ENCODE measurements around the gene EXTL2. TPM values are rescaled to one million over a fixed set of nuclear protein-coding genes. Genes with fewer than 3 reads are reported as not detected.
"Not testable (repeated sequence)": the region's sequence is repeated elsewhere in the genome, so short reads cannot be mapped to it uniquely, and the experiment has no call there.

The EXTL2 gene
- total RNA-seq, 2 experiments from 2014 or later: 2.0 to 2.6 TPM

- no peak overlapping the region for H3K4me3 Mint-ChIP-seq
- ATAC-seq (no peak), DNase-seq (no peak)
- POLR2A ChIA-PET: no interaction called here
- no peak overlapping the region for H3K27ac Mint-ChIP-seq
- H3K36me3 Mint-ChIP-seq (ENCODE audit: low read depth): no peaks in the 10 kb centered on the region
- H3K4me1 Mint-ChIP-seq (ENCODE audit: low read depth): no peaks in the 10 kb centered on the region
- CTCF ChIA-PET: no interaction called here
- H3K9me3 Mint-ChIP-seq (ENCODE audit: insufficient read depth): no peaks in the 10 kb centered on the region
- peaks cover 25% of the 10 kb centered on the region for H3K27me3 Mint-ChIP-seq (ENCODE audit: low read depth)
Measured at GRCh38 chr1:100851726-100852125, 42.9 kb downstream of the EXTL2 start.

- H3K4me3 Mint-ChIP-seq: no peak overlapping the region
- no peak overlapping the region for H3K27ac Mint-ChIP-seq
- ATAC-seq (no peak), DNase-seq (no peak)
- H3K9me3 Mint-ChIP-seq (ENCODE audit: insufficient read depth): no peaks in the 10 kb centered on the region
- H3K27me3 Mint-ChIP-seq (ENCODE audit: low read depth): peaks cover 36% of the 10 kb centered on the region
- CTCF ChIA-PET: interaction anchor here (1.0 to 1.4 kb wide), 4 partner anchors 13 to 659 kb away, joined by 3 read pairs; no protein-coding TSS in a partner anchor
- H3K36me3 Mint-ChIP-seq (ENCODE audit: low read depth): no peaks in the 10 kb centered on the region
- POLR2A ChIA-PET: no interaction called here
- H3K4me1 Mint-ChIP-seq (ENCODE audit: low read depth): no peaks in the 10 kb centered on the region
Measured at GRCh38 chr1:100847361-100848082, 47.1 kb downstream of the EXTL2 start.

- H3K36me3 Mint-ChIP-seq (ENCODE audit: low read depth); POLR2A ChIA-PET; H3K4me3 Mint-ChIP-seq; CTCF ChIA-PET; DNase-seq; H3K9me3 Mint-ChIP-seq (ENCODE audit: insufficient read depth); ATAC-seq; H3K4me1 Mint-ChIP-seq (ENCODE audit: low read depth); H3K27ac Mint-ChIP-seq: not testable (repeated sequence)
- peaks cover 33% of the 10 kb centered on the region for H3K27me3 Mint-ChIP-seq (ENCODE audit: low read depth)
Measured at GRCh38 chr1:100843160-100843559, 51.5 kb downstream of the EXTL2 start.

GRCh38 chr1:100835866-100836842 lies 58.5 kb downstream of the EXTL2 start:
- Mint-ChIP-seq H3K27ac (no peak overlapping the region), H3K36me3 (ENCODE audit: low read depth) (no peaks in the 10 kb centered on the region), H3K4me3 (no peak overlapping the region), H3K27me3 (ENCODE audit: low read depth) (peaks cover 7% of the 10 kb centered on the region), H3K4me1 (ENCODE audit: low read depth) (no peaks in the 10 kb centered on the region), H3K9me3 (ENCODE audit: insufficient read depth) (no peaks in the 10 kb centered on the region)
- DNase-seq: no peak
- ChIA-PET CTCF (interaction anchor here (1.6 kb wide), 1 partner anchor 44 kb away, joined by 4 read pairs; no protein-coding TSS in a partner anchor), POLR2A (no interaction called here)
- no peak for ATAC-seq

GRCh38 chr1:100834777-100835660 lies 59.6 kb downstream of the EXTL2 start:
- CTCF ChIA-PET: interaction anchor here (0.9 to 1.6 kb wide), 2 partner anchors 13 to 45 kb away, joined by 3 to 4 read pairs; no protein-coding TSS in a partner anchor
- H3K9me3 Mint-ChIP-seq (ENCODE audit: insufficient read depth): no peaks in the 10 kb centered on the region
- no peak for DNase-seq
- H3K36me3 Mint-ChIP-seq (ENCODE audit: low read depth): no peaks in the 10 kb centered on the region
- peaks cover 5% of the 10 kb centered on the region for H3K27me3 Mint-ChIP-seq (ENCODE audit: low read depth)
- H3K4me1 Mint-ChIP-seq (ENCODE audit: low read depth): no peaks in the 10 kb centered on the region
- no peak overlapping the region for H3K27ac Mint-ChIP-seq
- no peak overlapping the region for H3K4me3 Mint-ChIP-seq
- ATAC-seq: no peak
- POLR2A ChIA-PET: no interaction called here

- DNase-seq: no peak
- Mint-ChIP-seq H3K36me3 (ENCODE audit: low read depth) (no peaks in the 10 kb centered on the region), H3K27ac (no peak overlapping the region), H3K27me3 (ENCODE audit: low read depth) (peaks cover 10% of the 10 kb centered on the region), H3K4me3 (no peak overlapping the region), H3K4me1 (ENCODE audit: low read depth) (no peaks in the 10 kb centered on the region), H3K9me3 (ENCODE audit: insufficient read depth) (no peaks in the 10 kb centered on the region)
- ATAC-seq: no peak
- ChIA-PET CTCF (no interaction called here), POLR2A (no interaction called here)
Measured at GRCh38 chr1:100832694-100833428, 61.8 kb downstream of the EXTL2 start.

- H3K9me3 Mint-ChIP-seq (ENCODE audit: insufficient read depth); DNase-seq; H3K36me3 Mint-ChIP-seq (ENCODE audit: low read depth); CTCF ChIA-PET; H3K4me1 Mint-ChIP-seq (ENCODE audit: low read depth); POLR2A ChIA-PET; H3K27ac Mint-ChIP-seq; H3K4me3 Mint-ChIP-seq; ATAC-seq: not testable (repeated sequence)
- peaks cover 27% of the 10 kb centered on the region for H3K27me3 Mint-ChIP-seq (ENCODE audit: low read depth)
Measured at GRCh38 chr1:100825666-100826065, 69.0 kb downstream of the EXTL2 start.

Other genes with a start within 250 kb of the EXTL2 start
- under 1 TPM; 0.08 to 0.11 TPM for gene VCAM1, start 175.1 kb downstream of the EXTL2 start, total RNA-seq
- 10 to 100 TPM; 28.8 to 30.0 TPM for gene SLC30A7, start 1.2 kb upstream of the EXTL2 start, total RNA-seq
- gene DPH5, start 130.9 kb upstream of the EXTL2 start, total RNA-seq: 10 to 100 TPM; 37.8 to 41.7 TPM

Data from activated CD8-positive, alpha-beta T cell treated with anti-CD3 and anti-CD28 coated beads, Interleukin-2, amount 10 ng/mL, durations not matched to agents 7 days and 5 days (primary cell).